D721Med (cell line): Measurements from ENCODE around the gene LRP3.

ENCODE experiments used
- DNase-seq: peaks from one replicate; pipeline ENCODE4 v3.0.0; 2011; ENCODE audit warnings: low spot score; ENCODE audit not compliant: insufficient read length
- FAIRE-seq: peaks from 2 replicates; lab custom pipeline; 2011; peaks lifted over from hg19 to GRCh38; lab: Jason Lieb, UNC
- TF ChIP-seq, protein P1 (sequence below): IDR thresholded peaks from 2 replicates; pipeline ENCODE4 v1.5.1; 2012; ENCODE audit warnings: mild to moderate bottlenecking, control low read depth; ENCODE audit not compliant: insufficient read depth; ENCODE audit errors: missing control alignments

Gene LRP3

DNA sequence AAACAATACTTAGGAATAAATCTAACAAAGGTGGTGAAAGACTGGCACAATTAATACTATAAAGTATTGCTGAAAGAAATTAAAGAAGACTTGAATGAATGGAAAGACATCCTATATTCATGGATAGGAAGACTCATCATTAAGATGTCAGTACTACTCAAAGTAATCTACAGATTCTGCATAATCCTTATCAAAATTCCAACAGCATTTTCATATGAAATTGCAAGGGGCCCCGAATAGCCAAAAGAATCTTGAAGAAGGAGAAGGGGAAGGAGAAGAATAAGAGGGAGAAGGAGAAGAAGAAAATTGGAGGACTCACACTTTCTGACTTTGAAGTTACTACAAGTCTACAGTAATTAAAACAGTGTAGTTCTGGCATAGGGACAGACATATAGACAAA is 25.6 kb upstream of the LRP3 start:
- DNase-seq (no peak), FAIRE-seq (no peak)
- TF ChIP-seq, protein P1, sequence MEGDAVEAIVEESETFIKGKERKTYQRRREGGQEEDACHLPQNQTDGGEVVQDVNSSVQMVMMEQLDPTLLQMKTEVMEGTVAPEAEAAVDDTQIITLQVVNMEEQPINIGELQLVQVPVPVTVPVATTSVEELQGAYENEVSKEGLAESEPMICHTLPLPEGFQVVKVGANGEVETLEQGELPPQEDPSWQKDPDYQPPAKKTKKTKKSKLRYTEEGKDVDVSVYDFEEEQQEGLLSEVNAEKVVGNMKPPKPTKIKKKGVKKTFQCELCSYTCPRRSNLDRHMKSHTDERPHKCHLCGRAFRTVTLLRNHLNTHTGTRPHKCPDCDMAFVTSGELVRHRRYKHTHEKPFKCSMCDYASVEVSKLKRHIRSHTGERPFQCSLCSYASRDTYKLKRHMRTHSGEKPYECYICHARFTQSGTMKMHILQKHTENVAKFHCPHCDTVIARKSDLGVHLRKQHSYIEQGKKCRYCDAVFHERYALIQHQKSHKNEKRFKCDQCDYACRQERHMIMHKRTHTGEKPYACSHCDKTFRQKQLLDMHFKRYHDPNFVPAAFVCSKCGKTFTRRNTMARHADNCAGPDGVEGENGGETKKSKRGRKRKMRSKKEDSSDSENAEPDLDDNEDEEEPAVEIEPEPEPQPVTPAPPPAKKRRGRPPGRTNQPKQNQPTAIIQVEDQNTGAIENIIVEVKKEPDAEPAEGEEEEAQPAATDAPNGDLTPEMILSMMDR: no peak

- TF ChIP-seq, protein P1: no peak
- FAIRE-seq: no peak
Observed at GRCh38 chr19:33171222-33171795, 22.8 kb upstream of the LRP3 start.

DNA sequence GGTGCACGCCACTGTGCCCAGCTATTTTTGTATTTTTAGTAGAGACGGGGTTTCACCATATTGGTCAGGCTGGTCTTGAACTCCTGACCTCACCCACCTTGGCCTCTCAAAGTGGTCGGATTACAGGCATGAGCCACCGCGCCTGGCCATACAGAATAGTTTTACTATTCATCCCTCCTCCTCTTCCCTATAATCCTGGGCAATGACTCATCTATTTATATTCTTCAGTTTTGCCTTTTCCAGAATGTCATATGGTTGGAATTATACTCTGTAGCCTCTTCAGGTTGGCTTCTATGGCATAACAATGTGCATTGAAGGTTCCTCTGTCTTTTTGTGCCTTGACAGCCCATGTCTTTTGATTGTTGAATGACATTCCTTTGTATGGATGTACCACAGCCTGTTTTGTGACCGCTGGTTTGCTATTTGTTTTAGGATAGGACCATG is 22.2 kb upstream of the LRP3 start:
- FAIRE-seq: no peak
- DNase-seq: no peak
- TF ChIP-seq, protein P1: no peak

More at GRCh38 chr19:33171222-33171795, 22.8 kb upstream of the LRP3 start:
- DNase-seq: no peak

GRCh38 chr19:33174186-33174585 is 19.9 kb upstream of the LRP3 start:
- no peak for FAIRE-seq
- TF ChIP-seq, protein P1: no peak

GRCh38 chr19:33175156-33175782 is 18.9 kb upstream of the LRP3 start:
- FAIRE-seq (no peak), DNase-seq (no peak)
- TF ChIP-seq, protein P1: no peak

More at GRCh38 chr19:33174186-33174585, 19.9 kb upstream of the LRP3 start:
- no peak for DNase-seq

DNA sequence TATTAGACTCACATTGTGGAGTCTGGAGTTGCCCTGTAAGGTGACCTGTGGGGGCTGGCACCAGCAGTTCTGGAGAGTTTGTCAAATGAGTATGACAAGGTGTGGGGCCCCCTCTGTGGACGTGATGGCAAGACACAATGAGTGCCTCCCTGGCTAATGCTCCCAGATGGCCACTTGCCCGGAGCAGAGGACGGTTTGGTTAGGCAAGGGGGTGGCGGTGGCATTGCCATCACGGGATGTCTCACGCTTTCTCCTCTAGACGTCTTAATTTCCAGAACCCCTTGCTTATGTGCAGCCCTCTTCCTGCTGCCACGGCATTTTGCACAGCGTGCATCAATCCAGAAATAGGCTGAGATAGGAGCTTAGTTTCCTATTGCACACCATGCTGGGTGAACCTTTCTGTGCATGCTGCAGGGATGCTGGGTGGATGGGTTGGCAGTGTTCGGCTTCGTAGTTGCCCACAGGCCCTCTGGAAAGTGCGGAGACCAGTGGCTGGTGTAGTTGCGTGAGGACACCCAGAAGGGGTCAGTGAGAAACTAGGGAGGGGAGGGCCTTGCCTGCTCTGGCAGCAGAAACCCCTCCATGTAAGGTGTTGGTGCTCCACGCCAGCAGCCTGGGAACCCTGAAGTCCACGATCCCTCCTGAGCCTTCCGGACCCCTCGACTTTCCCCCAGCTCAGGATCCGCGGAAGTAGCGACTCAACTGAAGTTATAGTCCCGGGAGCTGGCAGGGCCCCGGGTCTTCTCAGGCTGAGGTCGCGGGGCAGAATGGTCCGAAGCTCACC is 18.1 kb upstream of the LRP3 start:
- DNase-seq: no peak
- FAIRE-seq: no peak
- TF ChIP-seq, protein P1: no peak
